Measurements from ENCODE around the gene RBMS1.

Gene RBMS1

GRCh38 chr2:160376576-160376975 is 117.0 kb downstream of the RBMS1 start:
- ChIA-PET CTCF (interaction anchor here (1.0 to 2.3 kb wide), 6 partner anchors 8 to 374 kb away, joined by 3 to 8 read pairs (median 4); no protein-coding TSS in a partner anchor), POLR2A (no interaction called here)
- DNase-seq (ENCODE audit: low read depth, low spot score), result no peak
- TF ChIP-seq CTCF (IDR thresholded peaks at IDR 0.05; ENCODE audit: insufficient read depth, low read length, missing control alignments), result no peak
- no peak overlapping the region for H3K4me3 ChIP-seq (ENCODE audit: low read depth, low read length)

GRCh38 chr2:160375802-160376469 is 117.7 kb downstream of the RBMS1 start:
- DNase-seq (ENCODE audit: low read depth, low spot score), result no peak
- no peak for TF ChIP-seq CTCF (IDR thresholded peaks at IDR 0.05; ENCODE audit: insufficient read depth, low read length, missing control alignments)
- ChIA-PET POLR2A (no interaction called here), CTCF (interaction anchor here (1.0 to 2.3 kb wide), 6 partner anchors 9 to 629 kb away, joined by 3 to 8 read pairs (median 4); no protein-coding TSS in a partner anchor)
- H3K4me3 ChIP-seq (ENCODE audit: low read depth, low read length), result no peak overlapping the region

- no peak for DNase-seq (ENCODE audit: low read depth, low spot score)
- POLR2A ChIA-PET, result no interaction called here
- CTCF ChIA-PET, result interaction anchor here (1.1 to 1.9 kb wide), 2 partner anchors 14 to 630 kb away, joined by 3 to 5 read pairs; no protein-coding TSS in a partner anchor
- no peak overlapping the region for H3K4me3 ChIP-seq (ENCODE audit: low read depth, low read length)
- no peak for TF ChIP-seq CTCF (IDR thresholded peaks at IDR 0.05; ENCODE audit: insufficient read depth, low read length, missing control alignments)
Measured at GRCh38 chr2:160375037-160375436, 118.6 kb downstream of the RBMS1 start.

- TF ChIP-seq CTCF (IDR thresholded peaks at IDR 0.05; ENCODE audit: insufficient read depth, low read length, missing control alignments), result no peak
- DNase-seq (ENCODE audit: low read depth, low spot score), result no peak
- H3K4me3 ChIP-seq (ENCODE audit: low read depth, low read length), result no peak overlapping the region
- CTCF ChIA-PET, result interaction anchor here (1.3 to 1.6 kb wide), 2 partner anchors 85 to 596 kb away, joined by 3 to 4 read pairs; no protein-coding TSS in a partner anchor
- POLR2A ChIA-PET, result interaction anchor here (1.0 kb wide), 1 partner anchor 10 kb away, joined by 3 read pairs; no protein-coding TSS in a partner anchor
Measured at GRCh38 chr2:160373666-160374065, 119.9 kb downstream of the RBMS1 start.

- ChIA-PET POLR2A (interaction anchor here (1.0 kb wide), 2 partner anchors 9 to 14 kb away, joined by 3 to 4 read pairs; no protein-coding TSS in a partner anchor), CTCF (interaction anchor here (1.0 to 1.6 kb wide), 3 partner anchors 41 to 597 kb away, joined by 3 to 4 read pairs (median 3); no protein-coding TSS in a partner anchor)
- TF ChIP-seq CTCF (IDR thresholded peaks at IDR 0.05; ENCODE audit: insufficient read depth, low read length, missing control alignments), result no peak
- no peak overlapping the region for H3K4me3 ChIP-seq (ENCODE audit: low read depth, low read length)
- no peak for DNase-seq (ENCODE audit: low read depth, low spot score)
Measured at GRCh38 chr2:160373263-160373662, 120.3 kb downstream of the RBMS1 start.

GRCh38 chr2:160372585-160372984 is 121.0 kb downstream of the RBMS1 start:
- CTCF ChIA-PET, result interaction anchor here (1.0 to 1.3 kb wide), 2 partner anchors 41 to 84 kb away, joined by 3 read pairs; no protein-coding TSS in a partner anchor
- H3K4me3 ChIP-seq (ENCODE audit: low read depth, low read length), result no peak overlapping the region
- no peak for TF ChIP-seq CTCF (IDR thresholded peaks at IDR 0.05; ENCODE audit: insufficient read depth, low read length, missing control alignments)
- POLR2A ChIA-PET, result interaction anchor here (1.0 kb wide), 1 partner anchor 15 kb away, joined by 4 read pairs; no protein-coding TSS in a partner anchor
- no peak for DNase-seq (ENCODE audit: low read depth, low spot score)

All from AG04449 (cell line).